Panc1 (cell line): ENCODE data around the gene CCDC51.

Experiments
- SIN3A ChIP-seq: IDR thresholded peaks from 2 replicates; pipeline ENCODE4 v1.6.1; 2012; ENCODE audit warnings: low read depth, mild to moderate bottlenecking, low read length, moderate library complexity, borderline replicate concordance; ENCODE audit not compliant: insufficient read depth
- TCF7L2 ChIP-seq: IDR thresholded peaks from 2 replicates; pipeline ENCODE4 v1.6.1; 2011; ENCODE audit warnings: mild to moderate bottlenecking, low read depth, low read length, inconsistent platforms
- TF ChIP-seq, protein P1 (sequence below): fragments of 450-650 bp; IDR thresholded peaks from 2 replicates; pipeline ENCODE4 v1.5.1; 2017; ENCODE audit warnings: mild to moderate bottlenecking
- TF ChIP-seq, protein P2 (sequence below), 2 experiments: IDR thresholded peaks; 2 replicates each; pipeline ENCODE4 v1.6.1; 2011 to 2012; ENCODE audit warnings: low read depth in 2 of 2, control low read depth in 1 of 2, low read length in 1 of 2, mild to moderate bottlenecking in 1 of 2, moderate library complexity in 1 of 2; ENCODE audit not compliant: insufficient read depth in 1 of 2

DNA sequence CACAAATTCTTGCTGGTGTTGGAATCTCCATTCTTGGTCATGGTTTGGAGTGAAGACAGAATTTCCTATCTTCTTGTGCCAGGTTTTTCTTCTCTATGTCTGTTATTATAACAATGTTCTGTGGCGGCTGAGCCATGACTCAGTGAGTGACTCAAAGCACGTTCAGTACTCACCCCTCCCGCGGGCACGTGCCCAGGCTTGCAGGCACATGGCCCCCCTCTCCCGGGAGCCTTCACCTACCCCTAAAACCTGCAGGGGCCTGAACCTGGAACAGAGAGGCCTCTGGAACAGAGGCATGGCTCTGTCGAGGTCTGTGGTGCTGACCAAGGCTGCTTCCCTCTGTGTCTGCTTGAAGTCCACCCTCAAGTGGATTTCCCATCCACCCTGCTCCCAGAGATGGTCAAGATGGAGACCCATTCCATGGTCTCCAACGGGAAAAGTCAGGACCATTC lies 37.6 kb downstream of the CCDC51 start:
- TF ChIP-seq, protein P1, sequence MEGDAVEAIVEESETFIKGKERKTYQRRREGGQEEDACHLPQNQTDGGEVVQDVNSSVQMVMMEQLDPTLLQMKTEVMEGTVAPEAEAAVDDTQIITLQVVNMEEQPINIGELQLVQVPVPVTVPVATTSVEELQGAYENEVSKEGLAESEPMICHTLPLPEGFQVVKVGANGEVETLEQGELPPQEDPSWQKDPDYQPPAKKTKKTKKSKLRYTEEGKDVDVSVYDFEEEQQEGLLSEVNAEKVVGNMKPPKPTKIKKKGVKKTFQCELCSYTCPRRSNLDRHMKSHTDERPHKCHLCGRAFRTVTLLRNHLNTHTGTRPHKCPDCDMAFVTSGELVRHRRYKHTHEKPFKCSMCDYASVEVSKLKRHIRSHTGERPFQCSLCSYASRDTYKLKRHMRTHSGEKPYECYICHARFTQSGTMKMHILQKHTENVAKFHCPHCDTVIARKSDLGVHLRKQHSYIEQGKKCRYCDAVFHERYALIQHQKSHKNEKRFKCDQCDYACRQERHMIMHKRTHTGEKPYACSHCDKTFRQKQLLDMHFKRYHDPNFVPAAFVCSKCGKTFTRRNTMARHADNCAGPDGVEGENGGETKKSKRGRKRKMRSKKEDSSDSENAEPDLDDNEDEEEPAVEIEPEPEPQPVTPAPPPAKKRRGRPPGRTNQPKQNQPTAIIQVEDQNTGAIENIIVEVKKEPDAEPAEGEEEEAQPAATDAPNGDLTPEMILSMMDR, result no peak
- TF ChIP-seq, protein P2, sequence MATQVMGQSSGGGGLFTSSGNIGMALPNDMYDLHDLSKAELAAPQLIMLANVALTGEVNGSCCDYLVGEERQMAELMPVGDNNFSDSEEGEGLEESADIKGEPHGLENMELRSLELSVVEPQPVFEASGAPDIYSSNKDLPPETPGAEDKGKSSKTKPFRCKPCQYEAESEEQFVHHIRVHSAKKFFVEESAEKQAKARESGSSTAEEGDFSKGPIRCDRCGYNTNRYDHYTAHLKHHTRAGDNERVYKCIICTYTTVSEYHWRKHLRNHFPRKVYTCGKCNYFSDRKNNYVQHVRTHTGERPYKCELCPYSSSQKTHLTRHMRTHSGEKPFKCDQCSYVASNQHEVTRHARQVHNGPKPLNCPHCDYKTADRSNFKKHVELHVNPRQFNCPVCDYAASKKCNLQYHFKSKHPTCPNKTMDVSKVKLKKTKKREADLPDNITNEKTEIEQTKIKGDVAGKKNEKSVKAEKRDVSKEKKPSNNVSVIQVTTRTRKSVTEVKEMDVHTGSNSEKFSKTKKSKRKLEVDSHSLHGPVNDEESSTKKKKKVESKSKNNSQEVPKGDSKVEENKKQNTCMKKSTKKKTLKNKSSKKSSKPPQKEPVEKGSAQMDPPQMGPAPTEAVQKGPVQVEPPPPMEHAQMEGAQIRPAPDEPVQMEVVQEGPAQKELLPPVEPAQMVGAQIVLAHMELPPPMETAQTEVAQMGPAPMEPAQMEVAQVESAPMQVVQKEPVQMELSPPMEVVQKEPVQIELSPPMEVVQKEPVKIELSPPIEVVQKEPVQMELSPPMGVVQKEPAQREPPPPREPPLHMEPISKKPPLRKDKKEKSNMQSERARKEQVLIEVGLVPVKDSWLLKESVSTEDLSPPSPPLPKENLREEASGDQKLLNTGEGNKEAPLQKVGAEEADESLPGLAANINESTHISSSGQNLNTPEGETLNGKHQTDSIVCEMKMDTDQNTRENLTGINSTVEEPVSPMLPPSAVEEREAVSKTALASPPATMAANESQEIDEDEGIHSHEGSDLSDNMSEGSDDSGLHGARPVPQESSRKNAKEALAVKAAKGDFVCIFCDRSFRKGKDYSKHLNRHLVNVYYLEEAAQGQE (IDR thresholded peaks at IDR 0.05; ENCODE audit: insufficient read depth in 1 of 2, low read depth in 2 of 2, low read length in 1 of 2), result no peak
- no peak for TF ChIP-seq TCF7L2
- TF ChIP-seq SIN3A, result no peak
